SK-N-SH (cell line): ENCODE data around the gene KRT6B.

Experiments used
- CHD2 ChIP-seq: fragments of 150-350 bp; IDR thresholded peaks from 2 replicates; pipeline ENCODE4 v1.6.1; 2018; ENCODE audit warnings: low read length; ENCODE audit not compliant: partially characterized antibody
- CTCF ChIP-seq: fragments of 200-600 bp; sonication (generic); IDR thresholded peaks from 2 replicates; pipeline ENCODE4 v1.6.1; 2017; ENCODE audit warnings: antibody characterized with exemption, mild to moderate bottlenecking, moderate library complexity
- EP300 ChIP-seq, 2 experiments: IDR thresholded peaks; 2 replicates each; pipeline versions ENCODE4 v1.4.0 to v1.6.1; 2012; ENCODE audit warnings: borderline replicate concordance in 1 of 2, low read depth in 1 of 2, low read length in 1 of 2
- FOXJ3 ChIP-seq: sonication (generic); formaldehyde crosslinking; IDR thresholded peaks from 2 replicates; pipeline ENCODE4 v1.5.1; 2020; ENCODE audit warnings: mild to moderate bottlenecking, missing genetic modification reagents
- GABPA ChIP-seq: IDR thresholded peaks from 2 replicates; pipeline ENCODE4 v1.4.0; 2012; ENCODE audit warnings: low read depth, mild to moderate bottlenecking
- GATA2 ChIP-seq: sonication (generic); formaldehyde crosslinking; IDR thresholded peaks from 2 replicates; pipeline ENCODE4 v1.5.0; 2020; ENCODE audit warnings: mild to moderate bottlenecking, missing genetic modification reagents
- MEF2A ChIP-seq: IDR thresholded peaks from 2 replicates; pipeline ENCODE4 v1.4.0; 2012; ENCODE audit warnings: low read depth, borderline replicate concordance
- MXI1 ChIP-seq: IDR thresholded peaks from 2 replicates; pipeline ENCODE4 v1.6.1; 2012; ENCODE audit warnings: mild to moderate bottlenecking, low read depth, low read length, improper control_type of control experiment
- POLR2AphosphoS5 ChIP-seq: IDR thresholded peaks from 2 replicates; pipeline ENCODE4 v1.6.1; 2012; ENCODE audit warnings: low read depth, low read length
- RAD21 ChIP-seq: IDR thresholded peaks from 2 replicates; pipeline ENCODE4 v1.6.1; 2012; ENCODE audit warnings: mild to moderate bottlenecking, low read length
- REST ChIP-seq: IDR thresholded peaks from 2 replicates; pipeline ENCODE4 v1.6.1; 2012; ENCODE audit warnings: mild to moderate bottlenecking, low read depth, low read length, moderate library complexity
- RFX5 ChIP-seq: IDR thresholded peaks from 2 replicates; pipeline ENCODE4 v1.6.1; 2012; ENCODE audit warnings: mild to moderate bottlenecking, improper control_type of control experiment, low read length
- USF2 ChIP-seq: fragments of 150-350 bp; IDR thresholded peaks from 2 replicates; pipeline ENCODE4 v1.6.1; 2017; ENCODE audit warnings: antibody characterized with exemption, low read length, low read depth, borderline replicate concordance

GRCh38 chr12:52488736-52489135 is 36.8 kb upstream of the KRT6B start:
- TF ChIP-seq RFX5 = no peak
- TF ChIP-seq CTCF = no peak
- TF ChIP-seq USF2 = no peak
- no peak for TF ChIP-seq RAD21
- no peak for TF ChIP-seq FOXJ3
- TF ChIP-seq POLR2AphosphoS5 = no peak
- TF ChIP-seq EP300 (IDR thresholded peaks at IDR 0.05; ENCODE audit: borderline replicate concordance in 1 of 2, low read depth in 1 of 2, low read length in 1 of 2) = no peak
- TF ChIP-seq CHD2 = no peak
- no peak for TF ChIP-seq REST
- no peak for TF ChIP-seq MEF2A
- TF ChIP-seq GATA2 (CRISPR knock-in tag) = no peak
- TF ChIP-seq GABPA = no peak
- TF ChIP-seq MXI1 = no peak
